ENCODE data around the gene POPDC2.

The POPDC2 gene

GRCh38 chr3:119639494-119640350 is 20.7 kb downstream of the POPDC2 start:
- DNase-seq, result peak in 1 of 5 experiments; percentile 72

GRCh38 chr3:119637679-119638477 is 22.5 kb downstream of the POPDC2 start:
- peak in 1 of 5 experiments; percentile 75 for DNase-seq

- no peak for DNase-seq
These were observed 23.3 kb downstream of the POPDC2 start for GRCh38 chr3:119636891-119637611.

- DNase-seq, result no peak
These were observed 24.1 kb downstream of the POPDC2 start for GRCh38 chr3:119636249-119636648.

GRCh38 chr3:119635719-119636118 is 24.7 kb downstream of the POPDC2 start:
- no peak for DNase-seq

GRCh38 chr3:119632829-119633228 is 27.6 kb downstream of the POPDC2 start:
- DNase-seq, result no peak

GRCh38 chr3:119632216-119632615 is 28.2 kb downstream of the POPDC2 start:
- DNase-seq, result no peak

- no peak for DNase-seq
These were observed 28.9 kb downstream of the POPDC2 start for GRCh38 chr3:119631516-119631915.

GRCh38 chr3:119630880-119631329 is 29.5 kb downstream of the POPDC2 start:
- DNase-seq, result no peak

- DNase-seq, result no peak
These were observed 30.1 kb downstream of the POPDC2 start for GRCh38 chr3:119630128-119630879.

- no peak for DNase-seq
These were observed 31.5 kb downstream of the POPDC2 start for GRCh38 chr3:119628816-119629445.

GRCh38 chr3:119628390-119628789 is 32.0 kb downstream of the POPDC2 start:
- peak in 2 of 5 experiments; percentile 22 to 75 for DNase-seq

- peak in 1 of 5 experiments; percentile 56 for DNase-seq
These were observed 32.9 kb downstream of the POPDC2 start for GRCh38 chr3:119627461-119627860.

- no peak for DNase-seq
These were observed 34.2 kb downstream of the POPDC2 start for GRCh38 chr3:119626196-119626595.

GRCh38 chr3:119625451-119626153 is 34.8 kb downstream of the POPDC2 start:
- DNase-seq, result no peak

- DNase-seq, result no peak
These were observed 36.2 kb downstream of the POPDC2 start for GRCh38 chr3:119624002-119624720.

- DNase-seq, result no peak
These were observed 39.5 kb downstream of the POPDC2 start for GRCh38 chr3:119620899-119621298.

- DNase-seq, result no peak
These were observed 41.3 kb downstream of the POPDC2 start for GRCh38 chr3:119619094-119619493.

GRCh38 chr3:119616056-119616455 is 44.3 kb downstream of the POPDC2 start:
- no peak for DNase-seq

- DNase-seq, result no peak
These were observed 46.5 kb downstream of the POPDC2 start for GRCh38 chr3:119613872-119614271.
